IMR-90 (cell line): Measurements from ENCODE around the gene PRCP.

Experiments
- BHLHE40 ChIP-seq: fragments of 150-350 bp; IDR thresholded peaks from 2 replicates; pipeline ENCODE4 v1.6.1; 2016; ENCODE audit warnings: mild to moderate bottlenecking, low read depth, low read length
- CEBPB ChIP-seq: IDR thresholded peaks from 2 replicates; pipeline ENCODE4 v1.6.1; 2012; ENCODE audit warnings: low read depth, low read length, improper control_type of control experiment
- ELK1 ChIP-seq: fragments of 150-350 bp; IDR thresholded peaks from 2 replicates; pipeline ENCODE4 v1.6.1; 2016; ENCODE audit warnings: low read depth, mild to moderate bottlenecking, low read length, moderate library complexity, borderline replicate concordance
- FOS ChIP-seq: fragments of 150-350 bp; IDR thresholded peaks from 2 replicates; pipeline ENCODE4 v1.6.1; 2016; ENCODE audit warnings: low read depth, low read length
- MAFK ChIP-seq: IDR thresholded peaks from 2 replicates; pipeline ENCODE4 v1.6.1; 2012; ENCODE audit warnings: low read depth, low read length, improper control_type of control experiment
- MAZ ChIP-seq: IDR thresholded peaks from 2 replicates; pipeline ENCODE4 v1.6.1; 2012; ENCODE audit warnings: low read depth, mild to moderate bottlenecking, low read length, improper control_type of control experiment, moderate library complexity, borderline replicate concordance
- MXI1 ChIP-seq: IDR thresholded peaks from 2 replicates; pipeline ENCODE4 v1.6.1; 2012; ENCODE audit warnings: low read depth, mild to moderate bottlenecking, low read length, moderate library complexity, borderline replicate concordance
- NFE2L2 ChIP-seq: fragments of 150-350 bp; IDR thresholded peaks from 2 replicates; pipeline ENCODE4 v1.6.1; 2016; ENCODE audit warnings: low read depth, mild to moderate bottlenecking, low read length
- POLR2A ChIP-seq: IDR thresholded peaks from 2 replicates; pipeline ENCODE4 v1.6.1; 2012; ENCODE audit warnings: mild to moderate bottlenecking, low read depth, low read length
- RCOR1 ChIP-seq: IDR thresholded peaks from 2 replicates; pipeline ENCODE4 v1.6.1; 2012; ENCODE audit warnings: mild to moderate bottlenecking, low read length, improper control_type of control experiment; ENCODE audit not compliant: insufficient replicate concordance
- RFX5 ChIP-seq: IDR thresholded peaks from 2 replicates; pipeline ENCODE4 v1.8.0; 2012; ENCODE audit warnings: low read depth, mild to moderate bottlenecking, low read length, moderate library complexity
- SMC3 ChIP-seq: fragments of 150-350 bp; IDR thresholded peaks from 2 replicates; pipeline ENCODE4 v1.6.1; 2016; ENCODE audit warnings: low read depth, mild to moderate bottlenecking, antibody characterized with exemption, low read length, moderate library complexity
- TF ChIP-seq, protein P1 (sequence below): conservative IDR thresholded peaks from 2 replicates; pipeline ENCODE4 v1.5.1; 2012; ENCODE audit warnings: mild to moderate bottlenecking, low read depth, low read length, improper control_type of control experiment
- TF ChIP-seq, protein P2 (sequence below): fragments of 150-350 bp; IDR thresholded peaks from 2 replicates; pipeline ENCODE4 v1.6.1; 2017; ENCODE audit warnings: mild to moderate bottlenecking, antibody characterized with exemption, low read length, low read depth

DNA sequence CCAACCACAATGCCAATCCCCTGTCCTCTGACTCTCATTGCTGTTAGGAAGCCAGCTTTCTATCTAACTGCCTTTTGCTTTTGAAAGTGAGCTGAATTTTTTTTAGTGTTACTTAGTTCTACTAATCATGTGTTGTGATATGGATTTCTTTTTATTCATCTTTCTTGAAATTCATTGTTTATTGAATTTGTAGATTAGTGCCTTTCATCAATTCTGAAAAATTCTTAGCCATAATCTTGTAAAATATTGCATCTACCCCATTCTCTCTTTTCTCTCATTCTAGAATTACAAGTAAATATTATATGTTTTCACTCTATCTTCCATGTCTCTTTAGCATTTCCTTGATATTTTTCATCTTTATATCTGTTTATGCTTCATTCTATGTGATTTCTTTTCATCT, 49.1 kb upstream of the PRCP start:
- TF ChIP-seq, protein P1, sequence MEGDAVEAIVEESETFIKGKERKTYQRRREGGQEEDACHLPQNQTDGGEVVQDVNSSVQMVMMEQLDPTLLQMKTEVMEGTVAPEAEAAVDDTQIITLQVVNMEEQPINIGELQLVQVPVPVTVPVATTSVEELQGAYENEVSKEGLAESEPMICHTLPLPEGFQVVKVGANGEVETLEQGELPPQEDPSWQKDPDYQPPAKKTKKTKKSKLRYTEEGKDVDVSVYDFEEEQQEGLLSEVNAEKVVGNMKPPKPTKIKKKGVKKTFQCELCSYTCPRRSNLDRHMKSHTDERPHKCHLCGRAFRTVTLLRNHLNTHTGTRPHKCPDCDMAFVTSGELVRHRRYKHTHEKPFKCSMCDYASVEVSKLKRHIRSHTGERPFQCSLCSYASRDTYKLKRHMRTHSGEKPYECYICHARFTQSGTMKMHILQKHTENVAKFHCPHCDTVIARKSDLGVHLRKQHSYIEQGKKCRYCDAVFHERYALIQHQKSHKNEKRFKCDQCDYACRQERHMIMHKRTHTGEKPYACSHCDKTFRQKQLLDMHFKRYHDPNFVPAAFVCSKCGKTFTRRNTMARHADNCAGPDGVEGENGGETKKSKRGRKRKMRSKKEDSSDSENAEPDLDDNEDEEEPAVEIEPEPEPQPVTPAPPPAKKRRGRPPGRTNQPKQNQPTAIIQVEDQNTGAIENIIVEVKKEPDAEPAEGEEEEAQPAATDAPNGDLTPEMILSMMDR: no peak
- no peak for TF ChIP-seq POLR2A
- no peak for TF ChIP-seq RFX5
- no peak for TF ChIP-seq MAZ
- no peak for TF ChIP-seq CEBPB
- TF ChIP-seq, protein P2, sequence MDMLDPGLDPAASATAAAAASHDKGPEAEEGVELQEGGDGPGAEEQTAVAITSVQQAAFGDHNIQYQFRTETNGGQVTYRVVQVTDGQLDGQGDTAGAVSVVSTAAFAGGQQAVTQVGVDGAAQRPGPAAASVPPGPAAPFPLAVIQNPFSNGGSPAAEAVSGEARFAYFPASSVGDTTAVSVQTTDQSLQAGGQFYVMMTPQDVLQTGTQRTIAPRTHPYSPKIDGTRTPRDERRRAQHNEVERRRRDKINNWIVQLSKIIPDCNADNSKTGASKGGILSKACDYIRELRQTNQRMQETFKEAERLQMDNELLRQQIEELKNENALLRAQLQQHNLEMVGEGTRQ: no peak
- TF ChIP-seq BHLHE40: no peak
- TF ChIP-seq RCOR1: no peak
- no peak for TF ChIP-seq MXI1
- no peak for TF ChIP-seq MAFK
- TF ChIP-seq SMC3: no peak
- no peak for TF ChIP-seq ELK1
- no peak for TF ChIP-seq NFE2L2
- no peak for TF ChIP-seq FOS
